NT2/D1 (cell line): ENCODE measurements around the gene ARL6IP4.

Experiments
- SUZ12 ChIP-seq: IDR thresholded peaks from 2 replicates; pipeline ENCODE4 v1.6.1; 2011; ENCODE audit not compliant: insufficient read length, insufficient read depth; ENCODE audit errors: extremely low read depth
- YY1 ChIP-seq: IDR thresholded peaks from 2 replicates; pipeline ENCODE4 v1.6.1; 2011; ENCODE audit not compliant: insufficient read length, insufficient read depth
- ZNF274 ChIP-seq: IDR thresholded peaks from 2 replicates; pipeline ENCODE4 v1.6.1; 2011; ENCODE audit warnings: mild to moderate bottlenecking, low read depth, low read length

DNA sequence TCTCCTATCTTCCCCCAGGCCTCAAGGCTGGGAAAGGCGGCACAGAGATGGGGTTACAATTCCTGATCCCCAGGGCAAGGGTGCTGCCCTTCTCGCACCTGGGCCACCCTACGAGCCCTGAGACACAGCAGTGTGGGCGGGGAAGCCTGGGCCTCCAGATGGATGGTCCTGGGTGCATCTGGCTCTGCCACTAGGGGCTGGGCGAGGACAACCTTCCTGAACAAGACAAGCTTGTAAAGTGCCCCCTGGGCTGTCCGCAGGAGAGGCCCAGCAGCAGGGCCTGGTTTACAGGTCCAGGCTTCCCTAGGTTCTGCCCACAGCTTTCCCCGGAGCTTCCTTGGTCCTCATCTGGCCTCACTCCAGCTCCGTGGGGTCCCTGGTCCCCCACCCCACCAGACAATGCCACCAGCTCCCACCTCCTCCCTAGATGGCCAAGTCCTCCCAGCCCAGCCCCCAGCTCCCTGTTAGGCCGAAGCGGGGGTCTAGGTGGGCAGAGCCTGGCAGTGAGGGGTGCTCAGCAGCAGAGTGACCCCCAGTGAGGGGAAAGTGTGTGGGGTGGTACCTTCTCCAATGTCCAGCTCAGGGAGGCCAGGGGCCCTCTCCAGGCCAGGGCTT is 8.9 kb downstream of the ARL6IP4 start:
- TF ChIP-seq YY1 (no peak), ZNF274 (no peak), SUZ12 (no peak)
